Caco-2 (cell line): ENCODE results near the gene PDSS2. TPM values are rescaled to one million over a fixed set of nuclear protein-coding genes. Genes with fewer than 3 reads are reported as not detected.
A peak's percentile ranks its signal among the peaks of the same experiment; 100 is the strongest.

Source experiments
- BruUV-seq: library from RNA; stranded (reverse); fragments of 400-500 nt; replicated peaks from 2 replicates; lab custom pipeline; 2021; lab: Mats Ljungman, UMichigan
- CTCF ChIA-PET: fragments of 300-600 bp; sonication (Branson Sonifier 250); formaldehyde crosslinking; loops from one replicate; lab custom pipeline; 2022; ENCODE audit warnings: antibody characterized with exemption; lab: Charles Lee
- POLR2A ChIA-PET: fragments of 300-600 bp; sonication (Branson Sonifier 250); formaldehyde crosslinking; loops from one replicate; lab custom pipeline; 2022; ENCODE audit warnings: antibody characterized with exemption; lab: Charles Lee
- DNase-seq, 2 experiments: peaks; one replicate each; pipeline versions ENCODE4 v3.0.0 to v3.0.0-alpha.2; 2020 to 2022
- H3K27me3 ChIP-seq: replicated peaks from 2 replicates; pipeline ENCODE4 v1.6.0; 2011; ENCODE audit warnings: low read length; ENCODE audit not compliant: control insufficient read depth, insufficient read depth
- H3K36me3 ChIP-seq: 2 replicates; pipeline ENCODE4 v1.5.1; 2011; ENCODE audit warnings: low read length; ENCODE audit not compliant: control insufficient read depth, insufficient read depth
- H3K4me1 ChIP-seq: fragments of 250-450 bp; sonication (Bioruptor Pico); 2 replicates; pipeline ENCODE4 v1.5.1; 2020; ENCODE audit warnings: mild to moderate bottlenecking
- H3K4me3 ChIP-seq: 2 replicates; pipeline ENCODE4 v1.5.1; 2011; ENCODE audit warnings: low read depth, mild to moderate bottlenecking, control low read depth, low read length
- H3K9me3 ChIP-seq: fragments of 250-450 bp; sonication (Bioruptor Pico); 2 replicates; pipeline ENCODE4 v1.5.1; 2020; ENCODE audit warnings: mild to moderate bottlenecking, moderate library complexity
- H3K27ac Mint-ChIP-seq: one replicate; pipeline ENCODE4 v1.8.0; 2022; ENCODE audit warnings: mixed read lengths; ENCODE audit not compliant: unreplicated experiment
- H3K27me3 Mint-ChIP-seq: one replicate; pipeline ENCODE4 v1.8.0; 2022; ENCODE audit warnings: mixed read lengths; ENCODE audit not compliant: insufficient read depth, unreplicated experiment
- H3K36me3 Mint-ChIP-seq: one replicate; pipeline ENCODE4 v1.8.0; 2022; ENCODE audit warnings: mild to moderate bottlenecking, mixed read lengths; ENCODE audit not compliant: insufficient read depth, unreplicated experiment
- H3K4me1 Mint-ChIP-seq: one replicate; pipeline ENCODE4 v1.8.0; 2022; ENCODE audit warnings: low read depth, mixed read lengths; ENCODE audit not compliant: unreplicated experiment
- H3K4me3 Mint-ChIP-seq: one replicate; pipeline ENCODE4 v1.8.0; 2022; ENCODE audit warnings: mild to moderate bottlenecking, moderate library complexity, mixed read lengths; ENCODE audit not compliant: unreplicated experiment
- H3K9me3 Mint-ChIP-seq: one replicate; pipeline ENCODE4 v1.8.0; 2022; ENCODE audit warnings: mixed read lengths; ENCODE audit not compliant: unreplicated experiment
- CTCF ChIP-seq, 2 experiments: fragments of 200-600 bp in 1 of 2; IDR thresholded peaks; 1 replicate in 1 of 2; 2 replicates in 1 of 2; pipeline versions ENCODE4 v1.5.1 to v1.8.0; 2011 to 2022; ENCODE audit warnings: antibody characterized with exemption in 1 of 2, control low read depth in 1 of 2, inconsistent platforms in 1 of 2, low read depth in 1 of 2, low read length in 1 of 2, mild to moderate bottlenecking in 1 of 2, moderate library complexity in 1 of 2; ENCODE audit not compliant: insufficient read depth in 1 of 2, severe bottlenecking in 1 of 2, unreplicated experiment in 1 of 2
- intact Hi-C: fragments of 100-400 bp; cut with micrococcal nuclease; formaldehyde crosslinking; loops from one replicate; pipeline ENCODE4 v1.10.0; 2022; ENCODE audit not compliant: unreplicated experiment
- total RNA-seq: library from RNA; stranded (reverse); gene quantifications from 2 replicates; pipeline ENCODE4 v1.2.3, GENCODE V29; 2022

The PDSS2 gene
- total RNA-seq, 1 experiment from 2014 or later, result 10.3 TPM

- Mint-ChIP-seq H3K27me3 (no peaks in the 10 kb centered on the region), H3K9me3 (peaks cover 13% of the 10 kb centered on the region), H3K27ac (no peak overlapping the region), H3K4me3 (no peak overlapping the region), H3K36me3 (peaks cover 4% of the 10 kb centered on the region), H3K4me1 (no peaks in the 10 kb centered on the region)
- Histone ChIP-seq H3K4me1 (no peaks in the 10 kb centered on the region), H3K4me3 (no peak overlapping the region), H3K27me3 (no peaks in the 10 kb centered on the region), H3K9me3 (peaks cover 10% of the 10 kb centered on the region; the same call in 1 of the 2 replicates), H3K36me3 (no peaks in the 10 kb centered on the region)
- BruUV-seq, result no TSS peak
- no peak for DNase-seq
- POLR2A ChIA-PET, result interaction anchor here (0.6 to 0.7 kb wide), 2 partner anchors 89 to 439 kb away, joined by 3 to 8 read pairs; no protein-coding TSS in a partner anchor
- CTCF ChIA-PET, result no interaction called here
- intact Hi-C loops, result no loop called here
- no peak for TF ChIP-seq CTCF (IDR thresholded peaks at IDR 0.05; ENCODE audit: insufficient read depth in 1 of 2, low read depth in 1 of 2, low read length in 1 of 2, severe bottlenecking in 1 of 2, unreplicated experiment in 1 of 2)
Observed at GRCh38 chr6:107421696-107422256, 37.6 kb downstream of the PDSS2 start.

GRCh38 chr6:107419733-107420132 is 39.6 kb downstream of the PDSS2 start:
- Mint-ChIP-seq H3K36me3 (no peaks in the 10 kb centered on the region), H3K4me1 (no peaks in the 10 kb centered on the region), H3K4me3 (no peak overlapping the region), H3K27me3 (no peaks in the 10 kb centered on the region), H3K9me3 (peaks cover 4% of the 10 kb centered on the region), H3K27ac (no peak overlapping the region)
- TF ChIP-seq CTCF (IDR thresholded peaks at IDR 0.05; ENCODE audit: insufficient read depth in 1 of 2, low read depth in 1 of 2, low read length in 1 of 2, severe bottlenecking in 1 of 2, unreplicated experiment in 1 of 2), result no peak
- H3K27me3 ChIP-seq, result no peaks in the 10 kb centered on the region
- H3K9me3 ChIP-seq, result no peaks in the 10 kb centered on the region
- POLR2A ChIA-PET, result no interaction called here
- no peak for DNase-seq
- H3K4me1 ChIP-seq, result no peaks in the 10 kb centered on the region
- no peaks in the 10 kb centered on the region for H3K36me3 ChIP-seq
- intact Hi-C loops, result no loop called here
- CTCF ChIA-PET, result no interaction called here
- no peak overlapping the region for H3K4me3 ChIP-seq
- no TSS peak for BruUV-seq

- H3K36me3 Mint-ChIP-seq, result no peaks in the 10 kb centered on the region
- intact Hi-C loops, result loop anchor here (1.0 kb wide), 1 partner anchor 100 kb away; no protein-coding TSS in a partner anchor
- POLR2A ChIA-PET, result interaction anchor here (0.6 kb wide), 1 partner anchor 76 kb away, joined by 4 read pairs; no protein-coding TSS in a partner anchor
Observed at GRCh38 chr6:107418118-107418517, 41.2 kb downstream of the PDSS2 start.

More at GRCh38 chr6:107418118-107418517, 41.2 kb downstream of the PDSS2 start:
- H3K9me3 Mint-ChIP-seq, result no peaks in the 10 kb centered on the region
- no peaks in the 10 kb centered on the region for H3K27me3 Mint-ChIP-seq
- CTCF ChIA-PET, result interaction anchor here (1.6 kb wide), 1 partner anchor 100 kb away, joined by 7 read pairs; no protein-coding TSS in a partner anchor
- no peaks in the 10 kb centered on the region for H3K36me3 ChIP-seq
- BruUV-seq, result no TSS peak
- no peak overlapping the region for H3K4me3 Mint-ChIP-seq
- H3K27me3 ChIP-seq, result no peaks in the 10 kb centered on the region
- DNase-seq, result peak in 1 of 2 experiments; percentile 5
- no peak overlapping the region for H3K27ac Mint-ChIP-seq
- TF ChIP-seq CTCF (IDR thresholded peaks at IDR 0.05; ENCODE audit: insufficient read depth in 1 of 2, low read depth in 1 of 2, low read length in 1 of 2, severe bottlenecking in 1 of 2, unreplicated experiment in 1 of 2), result peak; percentile 30 to 60
- H3K9me3 ChIP-seq, result no peaks in the 10 kb centered on the region
- no peak overlapping the region for H3K4me3 ChIP-seq
- no peaks in the 10 kb centered on the region for H3K4me1 Mint-ChIP-seq
- no peaks in the 10 kb centered on the region for H3K4me1 ChIP-seq
